Brain microvascular endothelial cell (primary cell): ENCODE measurements around the gene TSPAN15.

ENCODE experiments used
- DNase-seq: peaks from one replicate; pipeline ENCODE4 v3.0.0-alpha.2; 2020
- H3K27ac ChIP-seq: fragments of 250-450 bp; sonication (Bioruptor Pico); 2 replicates; pipeline ENCODE4 v1.5.1; 2020; ENCODE audit warnings: mild to moderate bottlenecking, moderate library complexity
- H3K27me3 ChIP-seq: fragments of 250-450 bp; sonication (Bioruptor Pico); replicated peaks from 2 replicates; pipeline ENCODE4 v1.5.1; 2020; ENCODE audit warnings: mild to moderate bottlenecking
- H3K36me3 ChIP-seq: fragments of 250-450 bp; sonication (Bioruptor Pico); replicated peaks from 2 replicates; pipeline ENCODE4 v1.5.1; 2020; ENCODE audit warnings: mild to moderate bottlenecking
- H3K4me3 ChIP-seq: 2 replicates; pipeline ENCODE4 v1.5.1; 2011; ENCODE audit warnings: low read depth, mild to moderate bottlenecking, control low read depth, low read length, moderate library complexity
- in situ Hi-C: cut with HindIII; loops from 2 replicates; pipeline ENCODE4 v1.10.0; 2017; ENCODE audit warnings: low sequenced_read_pairs, low pct_ligation_motif_present
- TF ChIP-seq, protein P1 (sequence below): IDR thresholded peaks from 2 replicates; pipeline ENCODE4 v1.5.1; 2011; ENCODE audit warnings: low read depth, mild to moderate bottlenecking, moderate library complexity, low read length, control low read depth, inconsistent platforms; ENCODE audit errors: missing control alignments

The TSPAN15 gene

DNA sequence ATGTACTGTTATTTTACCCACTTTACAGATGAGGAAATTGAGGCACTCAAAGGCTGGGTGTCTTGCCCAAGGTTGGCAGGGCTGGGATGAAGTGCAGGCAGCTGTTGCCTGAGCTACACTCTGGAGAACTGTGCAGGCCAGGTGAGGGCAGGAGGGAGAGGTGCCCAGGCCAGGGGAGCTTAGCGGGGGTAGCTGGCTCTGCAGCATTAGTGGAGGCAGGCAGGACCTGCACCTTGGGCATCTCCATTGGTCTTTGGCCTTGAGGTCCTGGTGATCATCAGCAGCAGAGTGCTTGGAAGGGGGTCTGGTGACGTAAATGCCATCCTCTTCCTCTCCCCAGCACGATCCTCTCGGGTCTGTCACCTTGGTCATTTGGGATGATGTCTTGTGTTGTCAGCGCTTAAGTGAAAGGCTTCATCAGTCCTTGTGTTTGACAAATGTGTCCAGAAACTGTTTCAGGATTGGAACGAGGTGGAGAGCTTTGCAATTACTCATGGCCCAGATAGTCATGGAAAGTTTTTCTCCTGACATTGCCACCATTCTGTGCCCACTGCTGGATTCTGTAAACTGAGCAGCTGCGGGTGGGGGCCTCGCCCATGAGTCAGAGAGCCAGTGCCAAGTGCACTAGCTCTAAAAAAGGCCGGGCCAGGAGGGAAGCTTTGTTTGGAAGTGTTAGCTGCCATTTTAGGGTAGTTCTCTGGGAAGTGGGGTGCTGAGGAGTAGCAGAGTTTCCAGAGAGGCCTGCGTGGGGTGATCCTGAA, 47.6 kb downstream of the TSPAN15 start:
- no peak for DNase-seq
- Histone ChIP-seq H3K4me3 (no peak overlapping the region), H3K36me3 (no peaks in the 10 kb centered on the region), H3K27ac (no peak overlapping the region), H3K27me3 (no peaks in the 10 kb centered on the region)
- TF ChIP-seq, protein P1, sequence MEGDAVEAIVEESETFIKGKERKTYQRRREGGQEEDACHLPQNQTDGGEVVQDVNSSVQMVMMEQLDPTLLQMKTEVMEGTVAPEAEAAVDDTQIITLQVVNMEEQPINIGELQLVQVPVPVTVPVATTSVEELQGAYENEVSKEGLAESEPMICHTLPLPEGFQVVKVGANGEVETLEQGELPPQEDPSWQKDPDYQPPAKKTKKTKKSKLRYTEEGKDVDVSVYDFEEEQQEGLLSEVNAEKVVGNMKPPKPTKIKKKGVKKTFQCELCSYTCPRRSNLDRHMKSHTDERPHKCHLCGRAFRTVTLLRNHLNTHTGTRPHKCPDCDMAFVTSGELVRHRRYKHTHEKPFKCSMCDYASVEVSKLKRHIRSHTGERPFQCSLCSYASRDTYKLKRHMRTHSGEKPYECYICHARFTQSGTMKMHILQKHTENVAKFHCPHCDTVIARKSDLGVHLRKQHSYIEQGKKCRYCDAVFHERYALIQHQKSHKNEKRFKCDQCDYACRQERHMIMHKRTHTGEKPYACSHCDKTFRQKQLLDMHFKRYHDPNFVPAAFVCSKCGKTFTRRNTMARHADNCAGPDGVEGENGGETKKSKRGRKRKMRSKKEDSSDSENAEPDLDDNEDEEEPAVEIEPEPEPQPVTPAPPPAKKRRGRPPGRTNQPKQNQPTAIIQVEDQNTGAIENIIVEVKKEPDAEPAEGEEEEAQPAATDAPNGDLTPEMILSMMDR: no peak
- in situ Hi-C loops: no loop called here

GRCh38 chr10:69499726-69500689, 48.7 kb downstream of the TSPAN15 start:
- TF ChIP-seq, protein P1: no peak

DNA sequence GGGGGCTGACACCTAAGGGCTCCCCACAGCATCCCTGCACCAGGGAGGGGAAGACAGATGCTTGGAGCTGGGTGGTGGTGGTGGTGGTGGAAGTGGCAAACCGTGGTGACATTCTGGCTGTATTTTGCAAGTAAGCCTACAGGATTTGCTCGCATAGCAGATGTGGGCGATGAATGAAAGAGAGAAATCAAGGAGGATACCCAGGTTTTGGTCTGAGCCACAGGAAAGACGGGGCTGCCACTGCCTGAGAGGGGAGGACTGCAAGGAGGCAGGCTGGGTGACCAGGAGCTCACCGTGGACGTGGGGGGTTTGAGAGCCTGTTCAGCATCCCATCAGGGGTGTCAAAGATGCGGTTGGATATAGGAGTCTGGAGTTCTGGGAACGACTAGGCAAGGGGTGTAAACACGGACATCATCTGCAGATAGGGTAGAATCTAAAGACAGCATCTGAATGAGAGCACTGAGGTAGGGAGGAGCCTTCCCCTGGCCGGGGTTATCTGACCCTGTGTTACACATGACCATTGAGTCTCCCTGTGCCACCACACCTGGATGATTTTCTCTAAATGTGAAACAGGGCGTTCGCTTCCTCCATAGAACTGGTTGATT, 49.7 kb downstream of the TSPAN15 start:
- Histone ChIP-seq H3K4me3 (no peak overlapping the region), H3K27ac (no peak overlapping the region), H3K27me3 (no peaks in the 10 kb centered on the region), H3K36me3 (no peaks in the 10 kb centered on the region)
- DNase-seq: no peak
- in situ Hi-C loops: no loop called here
- TF ChIP-seq, protein P1: no peak

More at GRCh38 chr10:69499726-69500689, 48.7 kb downstream of the TSPAN15 start:
- DNase-seq: no peak
- Histone ChIP-seq H3K27me3 (no peaks in the 10 kb centered on the region), H3K4me3 (no peak overlapping the region), H3K27ac (no peak overlapping the region), H3K36me3 (no peaks in the 10 kb centered on the region)
- in situ Hi-C loops: no loop called here

GRCh38 chr10:69501657-69502056, 50.4 kb downstream of the TSPAN15 start:
- Histone ChIP-seq H3K4me3 (no peak overlapping the region), H3K27me3 (no peaks in the 10 kb centered on the region), H3K27ac (no peak overlapping the region), H3K36me3 (no peaks in the 10 kb centered on the region)
- DNase-seq: no peak
- TF ChIP-seq, protein P1: no peak
- in situ Hi-C loops: no loop called here

DNA sequence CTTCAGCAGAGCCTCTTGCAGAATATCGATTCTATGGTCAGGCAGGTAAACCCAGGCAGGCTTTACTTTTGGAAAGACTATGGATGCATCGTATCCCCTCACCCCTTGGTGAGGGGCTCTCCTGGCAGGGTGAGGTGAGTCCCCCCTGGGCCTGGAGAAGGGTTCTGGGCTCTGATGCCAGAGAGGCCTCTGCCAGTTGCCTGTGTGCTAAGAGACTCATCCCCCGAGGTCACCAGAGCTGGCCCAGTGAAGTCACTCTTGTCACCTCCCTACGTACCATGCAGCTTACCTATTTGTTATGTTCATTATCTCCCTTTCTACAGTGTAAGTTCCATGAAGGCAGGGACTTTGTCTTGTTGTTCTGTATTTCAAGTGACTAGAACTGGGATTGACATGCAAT, 51.3 kb downstream of the TSPAN15 start:
- TF ChIP-seq, protein P1: no peak
- DNase-seq: no peak
- Histone ChIP-seq H3K4me3 (no peak overlapping the region), H3K36me3 (no peaks in the 10 kb centered on the region), H3K27me3 (no peaks in the 10 kb centered on the region), H3K27ac (no peak overlapping the region)
- in situ Hi-C loops: no loop called here
